Endothelial cell of umbilical vein (primary cell): ENCODE data around the gene CEACAM3. TPM values are rescaled to one million over a fixed set of nuclear protein-coding genes. Genes with fewer than 3 reads are reported as not detected.
"Not testable (repeated sequence)": the region's sequence is repeated elsewhere in the genome, so short reads cannot be mapped to it uniquely, and the experiment has no call there.

ENCODE experiments used
- BruUV-seq: library from RNA; stranded (reverse); fragments of 400-500 nt; replicated peaks from 2 replicates; lab custom pipeline; 2021; lab: Mats Ljungman, UMichigan
- CTCF ChIA-PET: fragments of 300-600, 350-600 bp; sonication (Branson Sonifier 250); formaldehyde crosslinking; loops from one replicate; lab custom pipeline; 2021; ENCODE audit warnings: antibody characterized with exemption, inconsistent platforms; lab: Charles Lee
- POLR2A ChIA-PET: fragments of 300-600, 350-600 bp; sonication (Branson Sonifier 250); formaldehyde crosslinking; loops from one replicate; lab custom pipeline; 2021; ENCODE audit warnings: antibody characterized with exemption, inconsistent platforms; lab: Charles Lee
- DNase-seq: peaks from one replicate; pipeline ENCODE4 v3.0.0-alpha.2; 2011; ENCODE audit warnings: low read depth, low spot score
- FAIRE-seq: peaks from 2 replicates; lab custom pipeline; 2011; peaks lifted over from hg19 to GRCh38; lab: Jason Lieb, UNC
- H2AFZ ChIP-seq: 2 replicates; pipeline ENCODE4 v1.6.0; 2012; ENCODE audit warnings: low read depth, low read length, control low read depth, inconsistent platforms
- H3K27ac ChIP-seq: 2 replicates; pipeline ENCODE4 v1.5.1; 2011; ENCODE audit warnings: low read depth, mild to moderate bottlenecking, control low read depth, low read length, moderate library complexity; ENCODE audit not compliant: insufficient read depth
- H3K27me3 ChIP-seq, 2 experiments: 2 replicates each; pipeline versions ENCODE4 v1.6.0 to v1.6.1; 2011; ENCODE audit warnings: low read length in 2 of 2, mixed read lengths in 1 of 2; ENCODE audit not compliant: control insufficient read depth in 2 of 2, insufficient read depth in 2 of 2
- H3K36me3 ChIP-seq, 2 experiments: 2 replicates in 1 of 2; 3 replicates in 1 of 2; pipeline ENCODE4 v1.5.1; 2011; ENCODE audit warnings: low read length in 2 of 2, mild to moderate bottlenecking in 1 of 2, moderate library complexity in 1 of 2; ENCODE audit not compliant: control insufficient read depth in 2 of 2, insufficient read depth in 2 of 2; ENCODE audit errors: extremely low read depth in 1 of 2
- H3K4me1 ChIP-seq: 3 replicates; pipeline ENCODE4 v1.5.1; 2011; ENCODE audit warnings: mild to moderate bottlenecking, low read length; ENCODE audit not compliant: control insufficient read depth, insufficient read depth; ENCODE audit errors: extremely low read depth
- H3K4me2 ChIP-seq: 2 replicates; pipeline ENCODE4 v1.6.1; 2011; ENCODE audit warnings: low read length, control low read depth, mixed read lengths; ENCODE audit not compliant: insufficient read depth
- H3K4me3 ChIP-seq, 3 experiments: fragments of 200-600 bp in 1 of 3; sonication (generic), shearing (Covaris generic) in 1 of 3; replicated peaks in 1 of 3; 2 replicates each; pipeline ENCODE4 v1.5.1; 2011 to 2016; ENCODE audit warnings: control low read depth in 3 of 3, low read length in 3 of 3, mild to moderate bottlenecking in 2 of 3, inconsistent platforms in 1 of 3, low read depth in 1 of 3, moderate library complexity in 1 of 3; ENCODE audit not compliant: insufficient read depth in 1 of 3
- H3K79me2 ChIP-seq: 2 replicates; pipeline ENCODE4 v1.6.0; 2012; ENCODE audit warnings: low read length, inconsistent platforms; ENCODE audit not compliant: control insufficient read depth, insufficient read depth
- H3K9ac ChIP-seq: replicated peaks from 2 replicates; pipeline ENCODE3; 2011; ENCODE audit warnings: low read length, control low read depth; ENCODE audit not compliant: insufficient read depth; ENCODE audit errors: extremely low read depth
- H3K9me1 ChIP-seq: replicated peaks from 3 replicates; pipeline ENCODE4 v1.6.0; 2011; ENCODE audit warnings: mild to moderate bottlenecking, low read length; ENCODE audit not compliant: control insufficient read depth, insufficient read depth; ENCODE audit errors: extremely low read depth
- H3K9me3 ChIP-seq: replicated peaks from 2 replicates; pipeline ENCODE4 v1.5.1; 2012; ENCODE audit warnings: low read length, inconsistent platforms; ENCODE audit not compliant: control insufficient read depth, insufficient read depth
- H4K20me1 ChIP-seq: replicated peaks from 2 replicates; pipeline ENCODE3; 2011; ENCODE audit warnings: mild to moderate bottlenecking, low read length; ENCODE audit not compliant: control insufficient read depth, insufficient read depth; ENCODE audit errors: extremely low read depth
- CTCF ChIP-seq, 2 donors: IDR thresholded peaks; 1 replicate in 1 of 2; 2 replicates in 1 of 2; pipeline ENCODE4 v1.5.1; 2011; ENCODE audit warnings: low read length in 2 of 2, mild to moderate bottlenecking in 2 of 2, moderate library complexity in 2 of 2, control low read depth in 1 of 2, inconsistent platforms in 1 of 2, low read depth in 1 of 2; ENCODE audit not compliant: insufficient read depth in 1 of 2; ENCODE audit errors: extremely low read depth in 1 of 2
- GATA2 ChIP-seq: IDR thresholded peaks from 2 replicates; pipeline ENCODE4 v1.7.0; 2011; ENCODE audit warnings: low read depth, mild to moderate bottlenecking, moderate library complexity, mixed read lengths, low read length; ENCODE audit not compliant: insufficient read length, insufficient read depth
- JUN ChIP-seq: IDR thresholded peaks from 2 replicates; pipeline ENCODE4 v1.6.1; 2011; ENCODE audit warnings: borderline replicate concordance, low read depth; ENCODE audit not compliant: insufficient read length, insufficient read depth
- dilution Hi-C: fragments of 300-500 bp; cut with MboI; formaldehyde crosslinking; loops from one replicate; pipeline ENCODE4 v1.15.0; 2019; ENCODE audit warnings: low sequenced_read_pairs; ENCODE audit not compliant: extremely low pct_ligation_motif_present
- intact Hi-C: fragments of 100-400 bp; cut with micrococcal nuclease; formaldehyde crosslinking; loops from one replicate; pipeline ENCODE4 v1.10.0; 2022
- polyA plus RNA-seq, 4 experiments: library from polyadenylated mRNA; depleted of rRNA in 3 of 4; stranded (reverse) in 3 of 4; unstranded in 1 of 4; fragments of >200 nt; gene quantifications; 2 replicates each; pipeline versions ENCODE4 v1.2.1 to v1.2.3, GENCODE V29; 2011 to 2012; ENCODE audit warnings: missing spikeins in 1 of 4
- total RNA-seq: library from RNA; stranded (reverse); gene quantifications from 2 replicates; pipeline ENCODE4 v1.2.3, GENCODE V29; 2021

CEACAM3 gene
- total and polyA plus RNA-seq, 2 donors (not counting 3 experiments of a cell fraction or from before 2014, with no cell fraction given): not detected

- no peaks in the 10 kb centered on the region for H3K9me1 ChIP-seq
- no peak overlapping the region for H3K4me2 ChIP-seq
- ChIA-PET CTCF (no interaction called here), POLR2A (no interaction called here)
- no peaks in the 10 kb centered on the region for H3K36me3 ChIP-seq
- H3K4me3 ChIP-seq: no peak overlapping the region
- intact Hi-C loops (no loop called here), dilution Hi-C loops (no loop called here)
- H3K27ac ChIP-seq: no peak overlapping the region
- TF ChIP-seq GATA2: no peak
- no peak for TF ChIP-seq CTCF (IDR thresholded peaks at IDR 0.05; ENCODE audit: extremely low read depth in 1 of 2, insufficient read depth in 1 of 2, low read depth in 1 of 2, low read length in 2 of 2)
- no peak for TF ChIP-seq JUN
- BruUV-seq: no TSS peak
- H3K4me1 ChIP-seq: no peaks in the 10 kb centered on the region
- peaks cover 10 to 12% of the 10 kb centered on the region in 2 experiments for H3K27me3 ChIP-seq
- no peaks in the 10 kb centered on the region for H3K9me3 ChIP-seq
- no peak overlapping the region for H3K9ac ChIP-seq
- no peaks in the 10 kb centered on the region for H3K79me2 ChIP-seq
- no peak for FAIRE-seq
- no peaks in the 10 kb centered on the region for H4K20me1 ChIP-seq
- DNase-seq: no peak
- H2AFZ ChIP-seq: no peak overlapping the region
Observed at GRCh38 chr19:41748012-41748411, 48.4 kb upstream of the CEACAM3 start.

GRCh38 chr19:41750248-41751134 lies 45.9 kb upstream of the CEACAM3 start:
- CTCF ChIA-PET, dilution Hi-C loops: not testable (repeated sequence)

More at GRCh38 chr19:41750248-41751134, 45.9 kb upstream of the CEACAM3 start:
- FAIRE-seq, H3K9ac ChIP-seq, H3K4me1 ChIP-seq, H3K4me2 ChIP-seq, H3K36me3 ChIP-seq, H4K20me1 ChIP-seq, H3K27ac ChIP-seq, H3K9me3 ChIP-seq, POLR2A ChIA-PET, DNase-seq, H3K79me2 ChIP-seq, H2AFZ ChIP-seq, BruUV-seq, H3K9me1 ChIP-seq, intact Hi-C loops, H3K4me3 ChIP-seq: not testable (repeated sequence)
- H3K27me3 ChIP-seq: peaks cover 6 to 12% of the 10 kb centered on the region in 2 experiments
